DMS79 treated with DMSO at 0.1 percent for 48 hours (cell line): Measurements from ENCODE around the gene CBX8.
A peak's percentile ranks its signal among the peaks of the same experiment; 100 is the strongest.
"Not testable (repeated sequence)": the region's sequence is repeated elsewhere in the genome, so short reads cannot be mapped to it uniquely, and the experiment has no call there.

Source experiments
- DNase-seq: peaks from one replicate; lab custom pipeline; 2025; lab: John Stamatoyannopoulos, UW

CBX8 gene

GRCh38 chr17:79779084-79779529 is 17.8 kb downstream of the CBX8 start:
- no peak for DNase-seq

- peak; percentile 35 for DNase-seq
Measured at GRCh38 chr17:79778504-79779083, 18.3 kb downstream of the CBX8 start.

GRCh38 chr17:79777894-79778503 is 18.9 kb downstream of the CBX8 start, which contains the start of gene CBX2:
Gene CBX2, plus strand, starts transcription at chr17:79778148. Its CDS starts 88 bp downstream, at chr17:79778236.
- peak; percentile 39 for DNase-seq

- DNase-seq: peak; percentile 36
Measured at GRCh38 chr17:79777120-79777893, 19.6 kb downstream of the CBX8 start.

- DNase-seq: no peak
Measured at GRCh38 chr17:79776376-79777119, 20.3 kb downstream of the CBX8 start.

- no peak for DNase-seq
Measured at GRCh38 chr17:79775632-79776031, 21.2 kb downstream of the CBX8 start.

- no peak for DNase-seq
Measured at GRCh38 chr17:79774561-79774975, 22.3 kb downstream of the CBX8 start.

- not testable (repeated sequence) for DNase-seq
Measured at GRCh38 chr17:79772726-79773125, 24.2 kb downstream of the CBX8 start.

GRCh38 chr17:79771276-79771675 is 25.6 kb downstream of the CBX8 start:
- DNase-seq: no peak

- DNase-seq: no peak
Measured at GRCh38 chr17:79769570-79770506, 27.0 kb downstream of the CBX8 start.

- no peak for DNase-seq
Measured at GRCh38 chr17:79765708-79766107, 31.2 kb downstream of the CBX8 start.

- no peak for DNase-seq
Measured at GRCh38 chr17:79761894-79762589, 34.8 kb downstream of the CBX8 start.

GRCh38 chr17:79760197-79760906 is 36.5 kb downstream of the CBX8 start:
- peak; percentile 10 for DNase-seq

GRCh38 chr17:79758271-79758670 is 38.6 kb downstream of the CBX8 start:
- DNase-seq: no peak

- no peak for DNase-seq
Measured at GRCh38 chr17:79757140-79757745, 39.6 kb downstream of the CBX8 start.

- DNase-seq: no peak
Measured at GRCh38 chr17:79755591-79755990, 41.3 kb downstream of the CBX8 start.

- not testable (repeated sequence) for DNase-seq
Measured at GRCh38 chr17:79754903-79755302, 42.0 kb downstream of the CBX8 start.

GRCh38 chr17:79754370-79754769 is 42.5 kb downstream of the CBX8 start:
- no peak for DNase-seq

- DNase-seq: no peak
Measured at GRCh38 chr17:79752175-79752574, 44.7 kb downstream of the CBX8 start.
